ENCODE measurements around the gene CWH43.

Gene CWH43

GRCh38 chr4:48985976-48986653 lies at the start of gene CWH43:
TSS of gene CWH43 (plus strand) at chr4:48986275. CDS start at chr4:48986430, 155 bp downstream.
- Histone ChIP-seq H3K27me3 (ENCODE audit: control insufficient read depth, insufficient read depth, low read length) (peaks cover 15% of the 10 kb centered on the region), H3K9me3 (ENCODE audit: control insufficient read depth, low read length) (no peaks in the 10 kb centered on the region), H3K36me3 (ENCODE audit: control insufficient read depth, insufficient read depth, low read length) (no peaks in the 10 kb centered on the region), H3K4me3 (ENCODE audit: low read length) (peak within 1 kb of the TSS; percentile 29), H3K4me1 (ENCODE audit: control insufficient read depth, insufficient read depth, low read length) (peaks cover 24% of the 10 kb centered on the region), H3K9ac (ENCODE audit: low read length) (peak within 1 kb of the TSS; percentile 57)

- Histone ChIP-seq H3K9ac (ENCODE audit: low read length) (no peak overlapping the region), H3K4me1 (ENCODE audit: control insufficient read depth, insufficient read depth, low read length) (no peaks in the 10 kb centered on the region), H3K27me3 (ENCODE audit: control insufficient read depth, insufficient read depth, low read length) (no peaks in the 10 kb centered on the region), H3K4me3 (ENCODE audit: low read length) (no peak overlapping the region), H3K9me3 (ENCODE audit: control insufficient read depth, low read length) (no peaks in the 10 kb centered on the region), H3K36me3 (ENCODE audit: control insufficient read depth, insufficient read depth, low read length) (no peaks in the 10 kb centered on the region)
These were observed 49.0 kb upstream of the CWH43 start for GRCh38 chr4:48937033-48937432.

GRCh38 chr4:48938831-48939230 lies 47.2 kb upstream of the CWH43 start:
- no peaks in the 10 kb centered on the region for H3K27me3 ChIP-seq (ENCODE audit: control insufficient read depth, insufficient read depth, low read length)
- no peak overlapping the region for H3K4me3 ChIP-seq (ENCODE audit: low read length)
- H3K9ac ChIP-seq (ENCODE audit: low read length) = no peak overlapping the region
- no peaks in the 10 kb centered on the region for H3K9me3 ChIP-seq (ENCODE audit: control insufficient read depth, low read length)
- no peaks in the 10 kb centered on the region for H3K4me1 ChIP-seq (ENCODE audit: control insufficient read depth, insufficient read depth, low read length)
- H3K36me3 ChIP-seq (ENCODE audit: control insufficient read depth, insufficient read depth, low read length) = no peaks in the 10 kb centered on the region

- Histone ChIP-seq H3K9me3 (ENCODE audit: control insufficient read depth, low read length) (no peaks in the 10 kb centered on the region), H3K4me1 (ENCODE audit: control insufficient read depth, insufficient read depth, low read length) (peaks cover 8% of the 10 kb centered on the region), H3K9ac (ENCODE audit: low read length) (no peak overlapping the region), H3K27me3 (ENCODE audit: control insufficient read depth, insufficient read depth, low read length) (no peaks in the 10 kb centered on the region), H3K4me3 (ENCODE audit: low read length) (no peak overlapping the region), H3K36me3 (ENCODE audit: control insufficient read depth, insufficient read depth, low read length) (no peaks in the 10 kb centered on the region)
These were observed 46.3 kb upstream of the CWH43 start for GRCh38 chr4:48939785-48940184.

- Histone ChIP-seq H3K9me3 (ENCODE audit: control insufficient read depth, low read length) (no peaks in the 10 kb centered on the region), H3K36me3 (ENCODE audit: control insufficient read depth, insufficient read depth, low read length) (no peaks in the 10 kb centered on the region), H3K4me1 (ENCODE audit: control insufficient read depth, insufficient read depth, low read length) (peaks cover 13% of the 10 kb centered on the region), H3K27me3 (ENCODE audit: control insufficient read depth, insufficient read depth, low read length) (peaks cover 5% of the 10 kb centered on the region), H3K4me3 (ENCODE audit: low read length) (no peak overlapping the region), H3K9ac (ENCODE audit: low read length) (no peak overlapping the region)
These were observed 42.7 kb upstream of the CWH43 start for GRCh38 chr4:48943387-48943786.

- Histone ChIP-seq H3K9me3 (ENCODE audit: control insufficient read depth, low read length) (no peaks in the 10 kb centered on the region), H3K36me3 (ENCODE audit: control insufficient read depth, insufficient read depth, low read length) (no peaks in the 10 kb centered on the region), H3K4me3 (ENCODE audit: low read length) (no peak overlapping the region), H3K4me1 (ENCODE audit: control insufficient read depth, insufficient read depth, low read length) (peaks cover 13% of the 10 kb centered on the region), H3K27me3 (ENCODE audit: control insufficient read depth, insufficient read depth, low read length) (peaks cover 5% of the 10 kb centered on the region), H3K9ac (ENCODE audit: low read length) (no peak overlapping the region)
These were observed 41.8 kb upstream of the CWH43 start for GRCh38 chr4:48944252-48944651.

- Histone ChIP-seq H3K4me1 (ENCODE audit: control insufficient read depth, insufficient read depth, low read length) (peaks cover 13% of the 10 kb centered on the region), H3K4me3 (ENCODE audit: low read length) (no peak overlapping the region), H3K27me3 (ENCODE audit: control insufficient read depth, insufficient read depth, low read length) (peaks cover 5% of the 10 kb centered on the region), H3K9ac (ENCODE audit: low read length) (no peak overlapping the region), H3K9me3 (ENCODE audit: control insufficient read depth, low read length) (no peaks in the 10 kb centered on the region), H3K36me3 (ENCODE audit: control insufficient read depth, insufficient read depth, low read length) (no peaks in the 10 kb centered on the region)
These were observed 41.3 kb upstream of the CWH43 start for GRCh38 chr4:48944756-48945241.

GRCh38 chr4:48945981-48946380 lies 40.1 kb upstream of the CWH43 start:
- H3K4me1 ChIP-seq (ENCODE audit: control insufficient read depth, insufficient read depth, low read length) = peaks cover 13% of the 10 kb centered on the region
- H3K36me3 ChIP-seq (ENCODE audit: control insufficient read depth, insufficient read depth, low read length) = no peaks in the 10 kb centered on the region
- no peak overlapping the region for H3K9ac ChIP-seq (ENCODE audit: low read length)
- no peak overlapping the region for H3K4me3 ChIP-seq (ENCODE audit: low read length)
- peaks cover 5% of the 10 kb centered on the region for H3K27me3 ChIP-seq (ENCODE audit: control insufficient read depth, insufficient read depth, low read length)
- no peaks in the 10 kb centered on the region for H3K9me3 ChIP-seq (ENCODE audit: control insufficient read depth, low read length)

- no peak overlapping the region for H3K4me3 ChIP-seq (ENCODE audit: low read length)
- no peaks in the 10 kb centered on the region for H3K9me3 ChIP-seq (ENCODE audit: control insufficient read depth, low read length)
- peaks cover 5% of the 10 kb centered on the region for H3K27me3 ChIP-seq (ENCODE audit: control insufficient read depth, insufficient read depth, low read length)
- H3K36me3 ChIP-seq (ENCODE audit: control insufficient read depth, insufficient read depth, low read length) = no peaks in the 10 kb centered on the region
- H3K9ac ChIP-seq (ENCODE audit: low read length) = no peak overlapping the region
- peaks cover 13% of the 10 kb centered on the region for H3K4me1 ChIP-seq (ENCODE audit: control insufficient read depth, insufficient read depth, low read length)
These were observed 38.3 kb upstream of the CWH43 start for GRCh38 chr4:48947731-48948130.

- H3K4me1 ChIP-seq (ENCODE audit: control insufficient read depth, insufficient read depth, low read length) = peaks cover 12% of the 10 kb centered on the region
- H3K4me3 ChIP-seq (ENCODE audit: low read length) = no peak overlapping the region
- H3K9me3 ChIP-seq (ENCODE audit: control insufficient read depth, low read length) = no peaks in the 10 kb centered on the region
- no peaks in the 10 kb centered on the region for H3K36me3 ChIP-seq (ENCODE audit: control insufficient read depth, insufficient read depth, low read length)
- peaks cover 5% of the 10 kb centered on the region for H3K27me3 ChIP-seq (ENCODE audit: control insufficient read depth, insufficient read depth, low read length)
- H3K9ac ChIP-seq (ENCODE audit: low read length) = no peak overlapping the region
These were observed 37.0 kb upstream of the CWH43 start for GRCh38 chr4:48949086-48949485.

GRCh38 chr4:48949518-48950219 lies 36.4 kb upstream of the CWH43 start:
- Histone ChIP-seq H3K9me3 (ENCODE audit: control insufficient read depth, low read length) (no peaks in the 10 kb centered on the region), H3K4me1 (ENCODE audit: control insufficient read depth, insufficient read depth, low read length) (peaks cover 9% of the 10 kb centered on the region), H3K4me3 (ENCODE audit: low read length) (no peak overlapping the region), H3K9ac (ENCODE audit: low read length) (no peak overlapping the region), H3K27me3 (ENCODE audit: control insufficient read depth, insufficient read depth, low read length) (peaks cover 5% of the 10 kb centered on the region), H3K36me3 (ENCODE audit: control insufficient read depth, insufficient read depth, low read length) (no peaks in the 10 kb centered on the region)

- H3K4me1 ChIP-seq (ENCODE audit: control insufficient read depth, insufficient read depth, low read length) = peaks cover 4% of the 10 kb centered on the region
- H3K36me3 ChIP-seq (ENCODE audit: control insufficient read depth, insufficient read depth, low read length) = no peaks in the 10 kb centered on the region
- no peak overlapping the region for H3K4me3 ChIP-seq (ENCODE audit: low read length)
- H3K27me3 ChIP-seq (ENCODE audit: control insufficient read depth, insufficient read depth, low read length) = no peaks in the 10 kb centered on the region
- no peak overlapping the region for H3K9ac ChIP-seq (ENCODE audit: low read length)
- no peaks in the 10 kb centered on the region for H3K9me3 ChIP-seq (ENCODE audit: control insufficient read depth, low read length)
These were observed 31.8 kb upstream of the CWH43 start for GRCh38 chr4:48954314-48954713.
